KG1 (cell line): Measurements from ENCODE around the gene P2RX4.
"Not testable (repeated sequence)": the region's sequence is repeated elsewhere in the genome, so short reads cannot be mapped to it uniquely, and the experiment has no call there.

Experiments used
- DNase-seq: peaks from one replicate; lab custom pipeline; 2025; lab: John Stamatoyannopoulos, UW

The P2RX4 gene

GRCh38 chr12:121209624-121210572 lies at the start of gene P2RX4:
P2RX4 (plus strand) TSS chr12:121210129; CDS start chr12:121210165, 36 bp downstream.
- DNase-seq = peak; percentile 37

- no peak for DNase-seq
These were observed 47.5 kb upstream of the P2RX4 start for GRCh38 chr12:121162384-121162783.

GRCh38 chr12:121162985-121163384 lies 46.9 kb upstream of the P2RX4 start:
- no peak for DNase-seq

GRCh38 chr12:121164839-121165238 lies 45.1 kb upstream of the P2RX4 start:
- DNase-seq = not testable (repeated sequence)

- DNase-seq = no peak
These were observed 44.6 kb upstream of the P2RX4 start for GRCh38 chr12:121165316-121165715.

- no peak for DNase-seq
These were observed 43.6 kb upstream of the P2RX4 start for GRCh38 chr12:121166356-121166755.

GRCh38 chr12:121167232-121167820 lies 42.6 kb upstream of the P2RX4 start:
- DNase-seq = no peak

- no peak for DNase-seq
These were observed 42.0 kb upstream of the P2RX4 start for GRCh38 chr12:121167951-121168350.

GRCh38 chr12:121170151-121170550 lies 39.8 kb upstream of the P2RX4 start:
- DNase-seq = no peak

- no peak for DNase-seq
These were observed 39.2 kb upstream of the P2RX4 start for GRCh38 chr12:121170611-121171260.

GRCh38 chr12:121172145-121172544 lies 37.8 kb upstream of the P2RX4 start:
- no peak for DNase-seq

GRCh38 chr12:121175383-121176119 lies 34.4 kb upstream of the P2RX4 start:
- no peak for DNase-seq

GRCh38 chr12:121176826-121177529 lies 33.0 kb upstream of the P2RX4 start:
- DNase-seq = no peak

- no peak for DNase-seq
These were observed 28.7 kb upstream of the P2RX4 start for GRCh38 chr12:121181181-121181580.

- no peak for DNase-seq
These were observed 27.6 kb upstream of the P2RX4 start for GRCh38 chr12:121182222-121182893.

- no peak for DNase-seq
These were observed 25.5 kb upstream of the P2RX4 start for GRCh38 chr12:121184425-121184824.

- no peak for DNase-seq
These were observed 24.7 kb upstream of the P2RX4 start for GRCh38 chr12:121184984-121185889.

GRCh38 chr12:121186826-121187225 lies 23.1 kb upstream of the P2RX4 start:
- DNase-seq = no peak

- no peak for DNase-seq
These were observed 22.4 kb upstream of the P2RX4 start for GRCh38 chr12:121187501-121187900.

- DNase-seq = no peak
These were observed 21.7 kb upstream of the P2RX4 start for GRCh38 chr12:121188227-121188626.
